Esophagus muscularis mucosa (tissue), 4 donors: ENCODE results near the gene COG5. TPM values are rescaled to one million over a fixed set of nuclear protein-coding genes. Genes with fewer than 3 reads are reported as not detected.

Experiments
- DNase-seq: peaks from one replicate; pipeline ENCODE4 v3.0.0-alpha.2; 2017; ENCODE audit errors: extremely low spot score
- H3K27ac ChIP-seq, 4 donors: fragments of 200-600 bp; sonication (generic); replicated peaks in 1 of 4; 1 replicate in 3 of 4; 2 replicates in 1 of 4; pipeline ENCODE4 v1.5.1; 2016 to 2019; ENCODE audit warnings: mild to moderate bottlenecking in 1 of 4
- H3K27me3 ChIP-seq, 4 donors: fragments of 200-600 bp; sonication (generic); one replicate each; pipeline versions ENCODE4 v1.5.1 to v1.6.0; 2016 to 2019
- H3K36me3 ChIP-seq, 4 donors: fragments of 200-600 bp; sonication (generic); one replicate each; pipeline ENCODE4 v1.5.1; 2016 to 2019
- H3K4me1 ChIP-seq, 4 donors: fragments of 200-600 bp; sonication (generic); one replicate each; pipeline ENCODE4 v1.5.1; 2016 to 2019
- H3K4me3 ChIP-seq, 4 donors: fragments of 200-600 bp; sonication (generic); 1 replicate in 2 of 4; 2 replicates in 2 of 4; pipeline ENCODE4 v1.5.1; 2016 to 2019; ENCODE audit warnings: mild to moderate bottlenecking in 4 of 4, moderate library complexity in 1 of 4
- H3K9me3 ChIP-seq, 4 donors: fragments of 200-600 bp; sonication (generic); 1 replicate in 3 of 4; 2 replicates in 1 of 4; pipeline ENCODE4 v1.5.1; 2016 to 2019
- EP300 ChIP-seq: sonication (generic); formaldehyde crosslinking; IDR thresholded peaks from one replicate; pipeline ENCODE4 v1.6.1; 2017; ENCODE audit warnings: antibody characterized with exemption
- POLR2A ChIP-seq: fragments of 450-650 bp; IDR thresholded peaks from one replicate; pipeline ENCODE4 v1.6.1; 2017; ENCODE audit warnings: antibody characterized with exemption, moderate library complexity, mild to moderate bottlenecking, low read depth
- POLR2AphosphoS5 ChIP-seq, 2 donors: sonication (generic); formaldehyde crosslinking; IDR thresholded peaks; one replicate each; pipeline ENCODE4 v1.6.1; 2017; ENCODE audit warnings: antibody characterized with exemption in 2 of 2
- WGBS: methylation state at CpG from one replicate; pipeline ENCODE4 v1.1.5; 2018; 5-methylcytosine and 5-hydroxymethylcytosine counted together
- intact Hi-C: fragments of 100-400 bp; cut with DNase I; formaldehyde crosslinking; loops from one replicate; pipeline ENCODE4 v1.15.1; 2023
- total RNA-seq, 4 donors: library from RNA; depleted of rRNA; stranded (reverse); fragments of >200 nt; gene quantifications; one replicate each; pipeline versions ENCODE4 v1.1.0 to v1.2.1, GENCODE V29; 2016
- TF ChIP-seq, protein P1 (sequence below), 3 experiments: fragments of 200-600 bp in 2 of 3; fragments of 450-650 bp in 1 of 3; sonication (generic) in 2 of 3; IDR thresholded peaks; one replicate each; pipeline ENCODE4 v1.5.1; 2017 to 2019; ENCODE audit warnings: antibody characterized with exemption in 3 of 3, mild to moderate bottlenecking in 2 of 3, moderate library complexity in 1 of 3

COG5 gene
- total RNA-seq, 4 donors from 2014 or later, result 20.3 to 33.4 (median 24.9) TPM

DNA sequence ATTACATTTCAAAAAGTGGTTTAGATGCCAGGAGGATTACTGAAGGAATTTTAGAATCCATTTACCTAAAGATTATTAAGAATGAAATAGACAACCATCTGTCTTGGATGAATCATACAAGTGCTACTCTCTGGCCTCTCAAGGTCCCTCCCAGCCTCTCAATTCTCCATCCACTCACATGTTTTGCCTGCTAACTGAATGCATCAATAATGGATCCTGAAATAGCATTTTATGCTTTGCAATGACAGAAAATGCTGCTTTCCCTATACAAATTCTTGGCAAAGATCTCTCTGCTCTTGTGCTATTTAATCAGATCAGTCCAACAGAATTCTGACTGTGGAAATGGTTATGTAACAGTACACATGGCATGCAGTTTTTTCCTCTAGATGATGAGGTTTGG, 326.9 kb downstream of the COG5 start:
- intact Hi-C loops, result no loop called here
- H3K36me3 ChIP-seq, result peaks cover 0 to 10% (median 4%) of the 10 kb centered on the region in 4 donors
- H3K27me3 ChIP-seq, result no peaks in the 10 kb centered on the region
- peaks cover 0 to 11% (median 9%) of the 10 kb centered on the region in 4 donors for H3K4me1 ChIP-seq
- no peak overlapping the region for H3K4me3 ChIP-seq
- H3K9me3 ChIP-seq, result no peaks in the 10 kb centered on the region
- H3K27ac ChIP-seq, result no peak overlapping the region
- no peak for DNase-seq
- TF ChIP-seq EP300 (no peak), POLR2AphosphoS5 (IDR thresholded peaks at IDR 0.05) (no peak), POLR2A (no peak)
- TF ChIP-seq, protein P1, sequence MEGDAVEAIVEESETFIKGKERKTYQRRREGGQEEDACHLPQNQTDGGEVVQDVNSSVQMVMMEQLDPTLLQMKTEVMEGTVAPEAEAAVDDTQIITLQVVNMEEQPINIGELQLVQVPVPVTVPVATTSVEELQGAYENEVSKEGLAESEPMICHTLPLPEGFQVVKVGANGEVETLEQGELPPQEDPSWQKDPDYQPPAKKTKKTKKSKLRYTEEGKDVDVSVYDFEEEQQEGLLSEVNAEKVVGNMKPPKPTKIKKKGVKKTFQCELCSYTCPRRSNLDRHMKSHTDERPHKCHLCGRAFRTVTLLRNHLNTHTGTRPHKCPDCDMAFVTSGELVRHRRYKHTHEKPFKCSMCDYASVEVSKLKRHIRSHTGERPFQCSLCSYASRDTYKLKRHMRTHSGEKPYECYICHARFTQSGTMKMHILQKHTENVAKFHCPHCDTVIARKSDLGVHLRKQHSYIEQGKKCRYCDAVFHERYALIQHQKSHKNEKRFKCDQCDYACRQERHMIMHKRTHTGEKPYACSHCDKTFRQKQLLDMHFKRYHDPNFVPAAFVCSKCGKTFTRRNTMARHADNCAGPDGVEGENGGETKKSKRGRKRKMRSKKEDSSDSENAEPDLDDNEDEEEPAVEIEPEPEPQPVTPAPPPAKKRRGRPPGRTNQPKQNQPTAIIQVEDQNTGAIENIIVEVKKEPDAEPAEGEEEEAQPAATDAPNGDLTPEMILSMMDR (IDR thresholded peaks at IDR 0.05), result no peak

DNA sequence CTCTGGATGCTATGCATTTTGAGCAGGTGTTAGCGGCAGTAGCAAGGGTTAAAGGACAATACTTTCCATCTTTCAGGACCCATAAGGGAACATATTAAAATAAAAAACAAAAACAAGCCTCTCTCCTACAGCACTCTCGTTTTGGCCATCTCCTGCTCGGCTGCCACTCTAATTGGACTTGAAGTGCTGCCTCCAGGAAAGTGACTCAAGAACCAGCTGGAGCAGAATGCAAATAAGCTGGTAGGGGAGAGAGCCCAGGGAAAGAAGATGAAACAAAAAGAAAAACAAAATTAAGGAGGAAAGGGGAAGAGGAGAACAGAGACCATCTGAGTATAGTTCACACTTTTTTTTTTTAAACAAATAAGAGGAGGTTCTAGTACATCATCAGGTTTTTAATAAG, 329.3 kb downstream of the COG5 start:
- WGBS, result 87% methylated on average over 3 of the region's 3 CpGs
- no peaks in the 10 kb centered on the region for H3K9me3 ChIP-seq
- H3K4me1 ChIP-seq, result peaks cover 0 to 11% (median 9%) of the 10 kb centered on the region in 4 donors
- intact Hi-C loops, result no loop called here
- H3K27ac ChIP-seq, result no peak overlapping the region
- H3K27me3 ChIP-seq, result no peaks in the 10 kb centered on the region
- peaks cover 0 to 11% (median 4%) of the 10 kb centered on the region in 4 donors for H3K36me3 ChIP-seq
- no peak for DNase-seq
- H3K4me3 ChIP-seq, result no peak overlapping the region
- TF ChIP-seq POLR2A, result no peak
- TF ChIP-seq, protein P1 (IDR thresholded peaks at IDR 0.05), result no peak
- no peak for TF ChIP-seq EP300
- TF ChIP-seq POLR2AphosphoS5 (IDR thresholded peaks at IDR 0.05), result no peak

DNA sequence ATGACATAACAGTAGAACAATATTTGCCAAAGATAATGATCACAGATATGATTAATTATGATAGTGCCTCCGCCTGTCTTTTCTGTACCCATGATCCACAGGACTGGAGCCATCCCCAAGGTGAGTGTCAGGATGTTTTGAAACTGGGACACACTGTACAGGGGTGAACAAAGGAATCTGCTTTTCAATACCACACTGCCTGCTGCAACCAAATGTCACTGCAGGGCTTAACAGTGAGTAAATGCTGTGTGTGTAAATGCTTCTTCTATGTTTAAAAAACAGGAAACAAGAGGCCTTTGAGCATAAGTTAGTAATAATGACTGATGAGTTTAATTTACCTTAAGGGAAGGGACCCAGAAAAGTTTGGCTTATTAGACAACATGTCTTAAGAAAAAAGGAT, 329.7 kb downstream of the COG5 start:
- WGBS, result 100% methylated on average over 1 of the region's 1 CpG

DNA sequence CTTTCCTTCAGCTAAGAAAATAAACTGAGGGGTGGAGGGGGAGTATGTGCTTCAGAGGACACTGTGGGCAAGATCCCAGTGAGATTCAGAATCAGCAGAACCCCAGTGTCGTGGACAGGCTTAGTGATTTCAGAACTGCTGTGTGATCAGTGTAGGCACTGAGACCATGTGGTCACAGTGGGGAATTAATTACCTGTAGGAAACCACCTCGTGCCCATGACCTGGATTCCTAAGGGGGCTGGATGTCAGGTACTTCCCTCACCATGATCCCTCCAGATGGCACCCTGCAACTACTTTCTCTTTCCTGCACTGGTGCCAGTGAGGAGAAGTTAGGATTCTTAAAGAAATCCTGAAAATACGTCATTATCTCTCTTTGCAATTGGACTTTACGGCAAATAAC, 330.5 kb downstream of the COG5 start:
- TF ChIP-seq POLR2AphosphoS5 (IDR thresholded peaks at IDR 0.05) (no peak), POLR2A (no peak), EP300 (no peak)
- TF ChIP-seq, protein P1 (IDR thresholded peaks at IDR 0.05), result no peak
- Histone ChIP-seq H3K9me3 (no peaks in the 10 kb centered on the region), H3K27ac (no peak overlapping the region), H3K4me1 (peaks cover 0 to 11% (median 9%) of the 10 kb centered on the region in 4 donors), H3K4me3 (no peak overlapping the region), H3K36me3 (peaks cover 0 to 21% (median 8%) of the 10 kb centered on the region in 4 donors), H3K27me3 (no peaks in the 10 kb centered on the region)
- WGBS, result 88% methylated on average over 4 of the region's 4 CpGs
- no peak for DNase-seq
- intact Hi-C loops, result no loop called here

More for the DNA sequence above, 329.7 kb downstream of the COG5 start:
- Histone ChIP-seq H3K4me1 (peaks cover 0 to 11% (median 9%) of the 10 kb centered on the region in 4 donors), H3K4me3 (no peak overlapping the region), H3K36me3 (peaks cover 0 to 15% (median 7%) of the 10 kb centered on the region in 4 donors), H3K27ac (no peak overlapping the region), H3K9me3 (no peaks in the 10 kb centered on the region), H3K27me3 (no peaks in the 10 kb centered on the region)
- no peak for TF ChIP-seq POLR2AphosphoS5 (IDR thresholded peaks at IDR 0.05)
- TF ChIP-seq, protein P1 (IDR thresholded peaks at IDR 0.05), result no peak
- no peak for TF ChIP-seq EP300
- no peak for TF ChIP-seq POLR2A
- intact Hi-C loops, result no loop called here
- DNase-seq, result no peak

- WGBS, result 89% methylated on average over 7 of the region's 7 CpGs
- peaks cover 0 to 27% (median 8%) of the 10 kb centered on the region in 4 donors for H3K36me3 ChIP-seq
- TF ChIP-seq EP300 (no peak), POLR2A (no peak), POLR2AphosphoS5 (IDR thresholded peaks at IDR 0.05) (no peak)
- TF ChIP-seq, protein P1 (IDR thresholded peaks at IDR 0.05), result no peak
- intact Hi-C loops, result no loop called here
- no peaks in the 10 kb centered on the region for H3K9me3 ChIP-seq
- no peaks in the 10 kb centered on the region for H3K27me3 ChIP-seq
- H3K4me3 ChIP-seq, result no peak overlapping the region
- H3K27ac ChIP-seq, result no peak overlapping the region
- DNase-seq, result no peak
- peaks cover 0 to 11% (median 9%) of the 10 kb centered on the region in 4 donors for H3K4me1 ChIP-seq
These were observed 331.1 kb downstream of the COG5 start for GRCh38 chr7:107232568-107233090.
